ENCODE data around the gene SSC5D. TPM values are rescaled to one million over a fixed set of nuclear protein-coding genes. Genes with fewer than 3 reads are reported as not detected.

SSC5D gene
- total RNA-seq, 6 experiments from 2014 or later, result 47.7 to 59.9 (median 51.9) TPM

DNA sequence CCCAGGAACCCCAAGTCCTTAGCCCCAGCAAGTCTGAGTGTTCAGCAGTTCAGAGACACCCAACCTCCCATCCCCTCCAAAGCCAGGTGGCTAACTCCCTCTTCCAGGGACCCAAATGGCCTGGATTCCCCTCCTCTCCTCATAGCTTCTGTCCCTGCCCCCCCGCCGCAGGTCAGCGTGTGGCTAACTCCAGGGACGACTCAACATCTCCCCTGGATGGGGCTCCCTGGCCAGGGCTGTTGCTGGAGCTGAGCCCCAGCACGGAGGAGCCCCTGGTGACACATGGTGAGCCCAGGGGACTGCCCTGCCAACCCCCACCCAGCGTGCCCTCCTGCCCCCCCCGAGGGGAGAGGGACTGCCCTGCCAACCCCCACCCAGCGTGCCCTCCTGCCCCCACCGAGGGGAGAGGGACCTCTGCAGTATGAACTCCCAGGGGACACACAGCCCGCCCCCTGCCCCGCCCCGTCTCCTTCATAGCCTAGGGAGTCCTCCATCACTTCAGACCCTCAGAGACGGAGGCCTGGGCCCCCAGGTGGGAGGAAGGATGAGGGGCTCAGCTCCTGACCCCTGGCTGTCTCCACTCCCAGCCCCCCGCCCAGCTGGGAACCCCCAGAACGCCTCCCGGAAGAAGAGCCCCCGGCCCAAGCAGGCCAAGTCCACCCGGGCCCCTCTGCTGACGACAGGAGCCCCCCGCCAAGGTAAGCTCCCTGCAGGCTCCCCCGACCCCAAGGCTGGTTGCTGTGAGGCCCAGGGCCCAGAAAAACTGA is 1.7 kb downstream of the SSC5D start:
- H3K36me3 Mint-ChIP-seq (ENCODE audit: low read depth), result peaks cover 5% of the 10 kb centered on the region; the same call in 1 of the 2 replicates
- peaks cover 4% of the 10 kb centered on the region for H3K27me3 Mint-ChIP-seq (ENCODE audit: insufficient read depth)
- H3K4me3 Mint-ChIP-seq, result no peak overlapping the region; the same call in 1 of the 2 replicates
- no peak for DNase-seq
- H3K27ac Mint-ChIP-seq, result peak overlapping the region; percentile 43
- TF ChIP-seq, protein P1, sequence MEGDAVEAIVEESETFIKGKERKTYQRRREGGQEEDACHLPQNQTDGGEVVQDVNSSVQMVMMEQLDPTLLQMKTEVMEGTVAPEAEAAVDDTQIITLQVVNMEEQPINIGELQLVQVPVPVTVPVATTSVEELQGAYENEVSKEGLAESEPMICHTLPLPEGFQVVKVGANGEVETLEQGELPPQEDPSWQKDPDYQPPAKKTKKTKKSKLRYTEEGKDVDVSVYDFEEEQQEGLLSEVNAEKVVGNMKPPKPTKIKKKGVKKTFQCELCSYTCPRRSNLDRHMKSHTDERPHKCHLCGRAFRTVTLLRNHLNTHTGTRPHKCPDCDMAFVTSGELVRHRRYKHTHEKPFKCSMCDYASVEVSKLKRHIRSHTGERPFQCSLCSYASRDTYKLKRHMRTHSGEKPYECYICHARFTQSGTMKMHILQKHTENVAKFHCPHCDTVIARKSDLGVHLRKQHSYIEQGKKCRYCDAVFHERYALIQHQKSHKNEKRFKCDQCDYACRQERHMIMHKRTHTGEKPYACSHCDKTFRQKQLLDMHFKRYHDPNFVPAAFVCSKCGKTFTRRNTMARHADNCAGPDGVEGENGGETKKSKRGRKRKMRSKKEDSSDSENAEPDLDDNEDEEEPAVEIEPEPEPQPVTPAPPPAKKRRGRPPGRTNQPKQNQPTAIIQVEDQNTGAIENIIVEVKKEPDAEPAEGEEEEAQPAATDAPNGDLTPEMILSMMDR (IDR thresholded peaks at IDR 0.05), result no peak
- H3K4me1 Mint-ChIP-seq (ENCODE audit: low read depth), result peaks cover 57% of the 10 kb centered on the region
- H3K9me3 Mint-ChIP-seq, result no peaks in the 10 kb centered on the region

DNA sequence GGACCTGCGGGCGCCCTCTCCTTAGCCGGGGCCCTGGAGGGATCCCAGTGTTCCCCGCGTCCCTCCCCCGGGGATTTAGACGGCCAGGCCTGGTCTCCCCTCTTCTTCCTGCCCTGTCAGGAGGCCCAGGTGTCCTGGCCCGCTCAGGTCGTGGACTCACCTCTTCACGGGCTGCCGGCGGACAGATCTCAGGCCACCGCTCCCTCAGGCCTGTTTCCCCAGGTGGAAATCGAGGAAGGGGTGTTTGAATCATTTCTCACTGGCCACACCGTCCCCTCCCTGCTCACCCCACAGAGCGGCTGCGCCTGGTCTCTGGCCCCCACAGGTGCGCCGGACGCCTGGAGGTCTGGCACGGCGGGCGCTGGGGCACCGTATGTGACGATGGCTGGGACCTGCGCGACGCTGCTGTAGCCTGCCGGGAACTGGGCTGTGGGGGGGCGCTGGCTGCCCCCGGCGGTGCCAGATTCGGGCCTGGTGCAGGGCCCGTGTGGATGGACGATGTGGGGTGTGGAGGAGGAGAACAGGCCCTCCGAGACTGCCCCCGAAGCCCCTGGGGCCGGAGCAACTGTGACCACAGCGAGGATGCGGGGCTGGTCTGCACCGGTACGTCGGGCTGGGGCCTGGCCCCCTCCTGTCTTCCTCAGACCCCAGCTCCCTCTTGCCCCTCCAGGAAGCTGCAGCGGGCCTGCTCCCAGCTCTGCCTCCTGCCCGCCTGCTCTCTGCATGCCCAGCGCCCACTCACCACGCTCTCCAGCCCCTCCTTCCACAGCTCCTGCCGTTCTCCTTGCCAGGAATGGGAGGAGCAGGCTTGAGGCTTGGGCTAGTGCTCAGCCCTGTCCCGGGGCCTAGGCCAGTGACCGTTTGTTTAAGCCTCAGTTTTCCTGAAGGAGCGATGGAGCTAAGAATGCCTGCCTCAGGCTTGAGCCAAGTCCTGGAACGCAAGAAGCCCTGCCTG is 2.5 kb downstream of the SSC5D start:
- peaks cover 61% of the 10 kb centered on the region for H3K4me1 Mint-ChIP-seq (ENCODE audit: low read depth)
- no peak for DNase-seq
- no peak overlapping the region; the same call in 1 of the 2 replicates for H3K4me3 Mint-ChIP-seq
- TF ChIP-seq, protein P1 (IDR thresholded peaks at IDR 0.05), result no peak
- H3K36me3 Mint-ChIP-seq (ENCODE audit: low read depth), result peaks cover 10% of the 10 kb centered on the region; the same call in 1 of the 2 replicates
- H3K27me3 Mint-ChIP-seq (ENCODE audit: insufficient read depth), result peaks cover 3% of the 10 kb centered on the region
- no peaks in the 10 kb centered on the region for H3K9me3 Mint-ChIP-seq
- no peak overlapping the region for H3K27ac Mint-ChIP-seq

DNA sequence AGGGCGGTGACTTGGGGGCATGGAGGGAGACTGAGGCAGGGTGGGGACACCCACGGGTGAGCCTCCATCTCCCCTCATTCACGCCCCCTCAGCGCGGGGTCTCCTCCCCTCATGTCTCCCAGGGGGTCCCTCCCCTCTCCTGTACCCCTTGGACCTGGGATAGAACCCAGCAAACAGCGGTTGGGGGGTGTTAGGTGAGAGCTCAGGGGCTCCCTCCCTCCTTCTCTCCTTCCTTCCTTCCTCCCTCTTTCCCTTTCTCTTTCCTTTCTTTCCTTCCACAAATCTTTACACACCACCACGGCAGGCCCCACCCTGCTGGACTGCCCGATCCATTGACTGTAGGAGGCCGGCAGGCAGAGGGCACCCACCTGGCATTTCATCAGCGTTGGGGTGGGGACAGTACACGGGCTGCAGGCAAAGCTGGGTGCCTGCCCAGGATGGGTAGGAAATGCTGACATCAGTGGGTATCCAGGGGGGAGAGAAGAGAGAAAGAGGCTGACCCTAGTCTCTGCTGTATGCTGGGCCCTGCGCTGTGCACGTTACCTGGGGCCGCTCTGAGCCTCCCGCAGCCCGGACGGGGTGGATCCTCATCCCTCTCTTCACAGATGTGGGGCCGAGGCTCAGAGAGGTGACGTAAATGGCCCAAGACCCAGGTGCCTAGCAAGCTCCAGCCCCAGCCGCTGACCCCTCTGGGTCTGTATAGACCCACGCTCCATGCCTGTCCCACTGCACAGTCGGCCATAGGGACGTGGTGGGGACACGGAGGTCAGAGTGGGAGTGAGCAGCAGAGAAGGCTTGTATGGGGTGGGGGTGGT is 3.5 kb downstream of the SSC5D start:
- no peak for DNase-seq
- 0 out of 2 replicates have a peak overlapping the region, but pooled peaks have one; percentile 2 for H3K4me3 Mint-ChIP-seq
- peaks cover 6% of the 10 kb centered on the region for H3K27me3 Mint-ChIP-seq (ENCODE audit: insufficient read depth)
- H3K4me1 Mint-ChIP-seq (ENCODE audit: low read depth), result peaks cover 61% of the 10 kb centered on the region
- TF ChIP-seq, protein P1 (IDR thresholded peaks at IDR 0.05), result no peak
- no peaks in the 10 kb centered on the region for H3K9me3 Mint-ChIP-seq
- peak overlapping the region; percentile 10; the same call in 1 of the 2 replicates for H3K27ac Mint-ChIP-seq
- H3K36me3 Mint-ChIP-seq (ENCODE audit: low read depth), result peaks cover 15% of the 10 kb centered on the region; the same call in 1 of the 2 replicates

DNA sequence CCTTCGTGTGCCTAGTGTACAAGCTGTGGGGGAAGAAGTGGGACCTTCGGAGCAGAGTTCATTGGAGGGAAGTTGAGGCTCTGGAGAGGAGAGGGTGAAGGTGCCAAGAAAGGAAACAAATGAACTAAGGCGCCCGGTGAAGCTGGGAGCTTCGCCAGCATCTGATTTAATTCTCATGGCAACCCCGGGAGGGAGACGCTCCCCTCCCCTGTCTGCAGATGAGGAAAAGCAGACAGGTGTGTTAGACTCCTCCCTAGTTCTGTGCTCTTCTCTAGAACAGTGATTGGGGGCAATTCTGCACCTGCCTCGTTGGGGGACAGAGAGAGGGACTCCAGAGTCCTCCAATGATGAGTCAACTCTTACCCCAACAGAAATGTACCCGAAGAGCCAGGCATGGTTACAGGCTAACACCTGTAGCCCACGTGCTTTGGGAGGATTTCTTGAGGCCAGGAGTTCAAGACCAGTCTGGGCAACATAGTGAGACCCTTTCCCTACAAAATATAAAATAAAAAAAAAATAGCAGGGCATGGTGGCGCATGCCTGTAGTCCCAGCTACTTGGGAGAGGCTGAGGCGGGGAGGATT is 4.2 kb downstream of the SSC5D start:
- DNase-seq, result no peak
- peaks cover 61% of the 10 kb centered on the region for H3K4me1 Mint-ChIP-seq (ENCODE audit: low read depth)
- TF ChIP-seq, protein P1 (IDR thresholded peaks at IDR 0.05), result no peak
- H3K27me3 Mint-ChIP-seq (ENCODE audit: insufficient read depth), result peaks cover 6% of the 10 kb centered on the region
- peaks cover 15% of the 10 kb centered on the region; the same call in 1 of the 2 replicates for H3K36me3 Mint-ChIP-seq (ENCODE audit: low read depth)
- no peaks in the 10 kb centered on the region for H3K9me3 Mint-ChIP-seq
- H3K27ac Mint-ChIP-seq, result peak overlapping the region; percentile 76; the same call in 1 of the 2 replicates
- H3K4me3 Mint-ChIP-seq, result no peak overlapping the region

All from HFFc6 (cell line).